ENCODE measurements around the gene CDKAL1. TPM values are rescaled to one million over a fixed set of nuclear protein-coding genes. Genes with fewer than 3 reads are reported as not detected.

CDKAL1 gene
- total RNA-seq, 1 donor from 2014 or later = 14.8 TPM

DNA sequence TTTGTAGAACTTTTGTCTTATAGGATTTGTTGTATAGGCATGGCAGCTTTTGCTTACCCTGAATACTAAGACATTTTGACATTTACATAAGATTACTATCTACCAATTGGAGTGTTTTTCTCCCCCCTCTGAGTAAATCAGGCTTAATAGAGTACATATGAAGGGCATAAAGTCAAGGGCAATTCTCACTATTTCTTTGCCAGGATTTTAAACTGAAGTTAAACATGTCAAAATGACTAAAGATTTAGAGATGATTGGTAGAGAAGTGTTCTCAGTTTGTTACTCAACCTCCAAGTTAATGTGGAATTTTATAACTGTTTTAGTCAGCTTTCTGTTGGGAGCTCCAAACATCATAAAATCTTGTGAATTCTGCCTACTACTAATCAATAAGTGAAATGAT lies 157.8 kb downstream of the CDKAL1 start:
- TF ChIP-seq, protein P1, sequence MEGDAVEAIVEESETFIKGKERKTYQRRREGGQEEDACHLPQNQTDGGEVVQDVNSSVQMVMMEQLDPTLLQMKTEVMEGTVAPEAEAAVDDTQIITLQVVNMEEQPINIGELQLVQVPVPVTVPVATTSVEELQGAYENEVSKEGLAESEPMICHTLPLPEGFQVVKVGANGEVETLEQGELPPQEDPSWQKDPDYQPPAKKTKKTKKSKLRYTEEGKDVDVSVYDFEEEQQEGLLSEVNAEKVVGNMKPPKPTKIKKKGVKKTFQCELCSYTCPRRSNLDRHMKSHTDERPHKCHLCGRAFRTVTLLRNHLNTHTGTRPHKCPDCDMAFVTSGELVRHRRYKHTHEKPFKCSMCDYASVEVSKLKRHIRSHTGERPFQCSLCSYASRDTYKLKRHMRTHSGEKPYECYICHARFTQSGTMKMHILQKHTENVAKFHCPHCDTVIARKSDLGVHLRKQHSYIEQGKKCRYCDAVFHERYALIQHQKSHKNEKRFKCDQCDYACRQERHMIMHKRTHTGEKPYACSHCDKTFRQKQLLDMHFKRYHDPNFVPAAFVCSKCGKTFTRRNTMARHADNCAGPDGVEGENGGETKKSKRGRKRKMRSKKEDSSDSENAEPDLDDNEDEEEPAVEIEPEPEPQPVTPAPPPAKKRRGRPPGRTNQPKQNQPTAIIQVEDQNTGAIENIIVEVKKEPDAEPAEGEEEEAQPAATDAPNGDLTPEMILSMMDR (IDR thresholded peaks at IDR 0.05) = no peak
- no peak for DNase-seq (ENCODE audit: extremely low spot score, unreplicated experiment)
- H3K27ac Mint-ChIP-seq (ENCODE audit: unreplicated experiment) = no peak overlapping the region
- H3K9me3 Mint-ChIP-seq (ENCODE audit: unreplicated experiment) = peaks cover 11% of the 10 kb centered on the region
- H3K4me1 Mint-ChIP-seq (ENCODE audit: unreplicated experiment) = peaks cover 33% of the 10 kb centered on the region
- no peak overlapping the region for H3K4me3 Mint-ChIP-seq (ENCODE audit: unreplicated experiment)
- peaks cover 6% of the 10 kb centered on the region for H3K36me3 Mint-ChIP-seq (ENCODE audit: unreplicated experiment)
- no peaks in the 10 kb centered on the region for H3K27me3 Mint-ChIP-seq (ENCODE audit: unreplicated experiment)

DNA sequence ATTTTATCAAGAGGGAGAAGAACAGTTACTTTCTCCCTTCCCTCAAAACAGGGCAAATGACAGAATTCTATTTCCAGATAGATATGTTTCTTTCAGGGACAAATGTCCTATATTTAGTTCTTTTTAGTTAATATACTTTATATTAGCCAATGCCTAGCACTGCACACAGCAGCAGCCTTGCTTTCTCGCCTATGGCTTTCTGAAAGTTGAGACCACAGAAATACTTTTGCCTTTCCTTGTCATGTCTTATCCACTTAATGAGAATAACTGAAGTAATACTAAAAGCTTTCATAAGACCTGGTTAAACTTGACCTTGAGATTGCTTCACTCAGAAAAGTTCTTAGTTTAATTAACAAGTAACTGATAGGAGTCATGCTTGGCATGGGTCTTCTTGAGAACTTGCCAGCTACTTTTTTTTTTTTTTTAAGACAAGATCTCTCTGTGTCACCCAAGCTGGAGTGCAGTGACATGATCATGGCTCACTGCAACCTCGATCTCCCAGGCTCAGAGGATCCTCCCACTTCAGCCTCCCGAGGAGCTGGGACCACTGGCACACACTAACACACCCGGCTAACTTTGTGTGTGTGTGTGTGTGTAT lies 159.3 kb downstream of the CDKAL1 start:
- DNase-seq (ENCODE audit: extremely low spot score, unreplicated experiment) = no peak
- Mint-ChIP-seq H3K4me1 (ENCODE audit: unreplicated experiment) (peaks cover 29% of the 10 kb centered on the region), H3K4me3 (ENCODE audit: unreplicated experiment) (no peak overlapping the region), H3K27me3 (ENCODE audit: unreplicated experiment) (no peaks in the 10 kb centered on the region), H3K9me3 (ENCODE audit: unreplicated experiment) (peaks cover 3% of the 10 kb centered on the region), H3K27ac (ENCODE audit: unreplicated experiment) (no peak overlapping the region), H3K36me3 (ENCODE audit: unreplicated experiment) (peaks cover under 1% of the 10 kb centered on the region)
- TF ChIP-seq, protein P1 (IDR thresholded peaks at IDR 0.05) = no peak

DNA sequence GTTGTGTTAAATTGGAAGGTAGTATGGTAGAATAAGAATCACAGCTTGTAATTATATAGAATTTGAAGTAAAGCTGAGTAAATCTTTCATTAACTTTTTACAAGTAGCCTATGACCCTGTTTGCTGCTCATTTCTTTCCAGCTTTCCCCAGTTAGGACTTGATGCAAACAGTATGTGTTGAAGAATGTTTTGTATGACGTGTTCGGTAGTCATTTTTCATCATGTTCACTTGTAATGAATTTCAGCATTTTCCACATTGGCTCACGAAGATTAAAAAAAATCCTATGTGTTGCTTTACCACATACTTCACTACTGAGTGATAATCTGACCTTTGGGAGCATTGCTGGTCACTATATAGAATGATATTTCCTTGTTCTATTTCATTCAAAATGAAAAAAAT lies 162.4 kb downstream of the CDKAL1 start:
- Mint-ChIP-seq H3K27ac (ENCODE audit: unreplicated experiment) (no peak overlapping the region), H3K4me3 (ENCODE audit: unreplicated experiment) (no peak overlapping the region), H3K9me3 (ENCODE audit: unreplicated experiment) (no peaks in the 10 kb centered on the region), H3K27me3 (ENCODE audit: unreplicated experiment) (no peaks in the 10 kb centered on the region), H3K36me3 (ENCODE audit: unreplicated experiment) (no peaks in the 10 kb centered on the region), H3K4me1 (ENCODE audit: unreplicated experiment) (peaks cover 12% of the 10 kb centered on the region)
- TF ChIP-seq, protein P1 (IDR thresholded peaks at IDR 0.05) = no peak
- DNase-seq (ENCODE audit: extremely low spot score, unreplicated experiment) = no peak

GRCh38 chr6:20698675-20699074 lies 164.4 kb downstream of the CDKAL1 start:
- no peak overlapping the region for H3K4me3 Mint-ChIP-seq (ENCODE audit: unreplicated experiment)
- no peaks in the 10 kb centered on the region for H3K9me3 Mint-ChIP-seq (ENCODE audit: unreplicated experiment)
- DNase-seq (ENCODE audit: extremely low spot score, unreplicated experiment) = no peak
- TF ChIP-seq, protein P1 (IDR thresholded peaks at IDR 0.05) = no peak
- H3K36me3 Mint-ChIP-seq (ENCODE audit: unreplicated experiment) = no peaks in the 10 kb centered on the region
- H3K4me1 Mint-ChIP-seq (ENCODE audit: unreplicated experiment) = peaks cover 5% of the 10 kb centered on the region
- H3K27ac Mint-ChIP-seq (ENCODE audit: unreplicated experiment) = no peak overlapping the region
- no peaks in the 10 kb centered on the region for H3K27me3 Mint-ChIP-seq (ENCODE audit: unreplicated experiment)

- no peak overlapping the region for H3K27ac Mint-ChIP-seq (ENCODE audit: unreplicated experiment)
- TF ChIP-seq, protein P1 (IDR thresholded peaks at IDR 0.05) = no peak
- H3K36me3 Mint-ChIP-seq (ENCODE audit: unreplicated experiment) = no peaks in the 10 kb centered on the region
- no peak overlapping the region for H3K4me3 Mint-ChIP-seq (ENCODE audit: unreplicated experiment)
- H3K27me3 Mint-ChIP-seq (ENCODE audit: unreplicated experiment) = no peaks in the 10 kb centered on the region
- DNase-seq (ENCODE audit: extremely low spot score, unreplicated experiment) = no peak
- H3K9me3 Mint-ChIP-seq (ENCODE audit: unreplicated experiment) = no peaks in the 10 kb centered on the region
- peaks cover 11% of the 10 kb centered on the region for H3K4me1 Mint-ChIP-seq (ENCODE audit: unreplicated experiment)
Observed at GRCh38 chr6:20699402-20699801, 165.1 kb downstream of the CDKAL1 start.

Data from osteocyte (in vitro differentiated cells).